ENCODE measurements around the gene WDR6. TPM values are rescaled to one million over a fixed set of nuclear protein-coding genes. Genes with fewer than 3 reads are reported as not detected.
A peak's percentile ranks its signal among the peaks of the same experiment; 100 is the strongest.

The WDR6 gene
- 100 to 1,000 TPM; 109 to 136 TPM for total RNA-seq

GRCh38 chr3:49007068-49007770 lies at the start of gene WDR6:
Gene WDR6 (plus strand): TSS chr3:49007391. CDS start chr3:49007432, 41 bp downstream.
- peak; percentile 95 for ATAC-seq
- WGBS, 2 donors: 0% methylated on average over 25 to 56 of the region's 65 CpGs
- Histone ChIP-seq H3K4me3 (peak within 1 kb of the TSS; percentile 62 to 65), H3K27me3 (no peaks in the 10 kb centered on the region), H3K36me3 (replicated peaks in 1 of 2; ENCODE audit: insufficient read depth in 1 of 2, low read depth in 2 of 2) (no peaks in the 10 kb centered on the region), H3K27ac (peak within 1 kb of the TSS; percentile 74 to 95 (median 92)), H3K9me3 (no peaks in the 10 kb centered on the region), H3K4me1 (peaks cover 32% of the 10 kb centered on the region)
- TF ChIP-seq CTCF (IDR thresholded peaks at IDR 0.05): peak in 6 of 7 experiments; percentile 16 to 66 (median 50)
- TF ChIP-seq POLR2A (IDR thresholded peaks at IDR 0.05): peak; percentile 62 to 86 (median 85)
- intact Hi-C loops (cut with DNase I): no loop called here
- peak; percentile 98 to 99 (median 99) for DNase-seq

- ATAC-seq: no peak
- no peaks in the 10 kb centered on the region for H3K4me1 ChIP-seq
- intact Hi-C loops (cut with DNase I): no loop called here
Measured at GRCh38 chr3:48960841-48961413, 46.3 kb upstream of the WDR6 start.

GRCh38 chr3:48962340-48962739 lies 44.9 kb upstream of the WDR6 start:
- H3K36me3 ChIP-seq (replicated peaks in 1 of 2; ENCODE audit: insufficient read depth in 1 of 2, low read depth in 2 of 2): peaks cover 0 to 16% of the 10 kb centered on the region in 2 donors
- no peaks in the 10 kb centered on the region for H3K9me3 ChIP-seq
- TF ChIP-seq POLR2A (IDR thresholded peaks at IDR 0.05) (no peak), CTCF (IDR thresholded peaks at IDR 0.05) (no peak)
- no peak for ATAC-seq
- H3K27me3 ChIP-seq: no peaks in the 10 kb centered on the region
- intact Hi-C loops (cut with DNase I): no loop called here
- H3K27ac ChIP-seq: no peak overlapping the region
- WGBS, 2 donors: 81 to 88% methylated on average over 2 of the region's 2 CpGs
- H3K4me3 ChIP-seq: no peak overlapping the region
- no peak for DNase-seq
- no peaks in the 10 kb centered on the region for H3K4me1 ChIP-seq

More at GRCh38 chr3:48960841-48961413, 46.3 kb upstream of the WDR6 start:
- Histone ChIP-seq H3K27ac (no peak overlapping the region), H3K4me3 (no peak overlapping the region), H3K36me3 (replicated peaks in 1 of 2; ENCODE audit: insufficient read depth in 1 of 2, low read depth in 2 of 2) (peaks cover 0 to 10% of the 10 kb centered on the region in 2 donors), H3K27me3 (no peaks in the 10 kb centered on the region), H3K9me3 (no peaks in the 10 kb centered on the region)
- TF ChIP-seq POLR2A (IDR thresholded peaks at IDR 0.05) (no peak), CTCF (IDR thresholded peaks at IDR 0.05) (no peak)
- 78 to 84% methylated on average over 4 of the region's 4 CpGs for WGBS, 2 donors
- DNase-seq: no peak

- no peak for ATAC-seq
- no peak overlapping the region for H3K4me3 ChIP-seq
- intact Hi-C loops (cut with DNase I): no loop called here
- H3K36me3 ChIP-seq (replicated peaks in 1 of 2; ENCODE audit: insufficient read depth in 1 of 2, low read depth in 2 of 2): peaks cover 0 to 19% of the 10 kb centered on the region in 2 donors
- no peaks in the 10 kb centered on the region for H3K4me1 ChIP-seq
- no peak for DNase-seq
- TF ChIP-seq POLR2A (IDR thresholded peaks at IDR 0.05): no peak
- no peak for TF ChIP-seq CTCF (IDR thresholded peaks at IDR 0.05)
- H3K27me3 ChIP-seq: no peaks in the 10 kb centered on the region
- WGBS, 2 donors: 82 to 88% methylated on average over 4 of the region's 4 CpGs
- no peaks in the 10 kb centered on the region for H3K9me3 ChIP-seq
- no peak overlapping the region for H3K27ac ChIP-seq
Measured at GRCh38 chr3:48962939-48963338, 44.3 kb upstream of the WDR6 start.

All from body of pancreas (tissue), 4 donors.